ENCODE data around the gene RASAL2.

Gene RASAL2

DNA sequence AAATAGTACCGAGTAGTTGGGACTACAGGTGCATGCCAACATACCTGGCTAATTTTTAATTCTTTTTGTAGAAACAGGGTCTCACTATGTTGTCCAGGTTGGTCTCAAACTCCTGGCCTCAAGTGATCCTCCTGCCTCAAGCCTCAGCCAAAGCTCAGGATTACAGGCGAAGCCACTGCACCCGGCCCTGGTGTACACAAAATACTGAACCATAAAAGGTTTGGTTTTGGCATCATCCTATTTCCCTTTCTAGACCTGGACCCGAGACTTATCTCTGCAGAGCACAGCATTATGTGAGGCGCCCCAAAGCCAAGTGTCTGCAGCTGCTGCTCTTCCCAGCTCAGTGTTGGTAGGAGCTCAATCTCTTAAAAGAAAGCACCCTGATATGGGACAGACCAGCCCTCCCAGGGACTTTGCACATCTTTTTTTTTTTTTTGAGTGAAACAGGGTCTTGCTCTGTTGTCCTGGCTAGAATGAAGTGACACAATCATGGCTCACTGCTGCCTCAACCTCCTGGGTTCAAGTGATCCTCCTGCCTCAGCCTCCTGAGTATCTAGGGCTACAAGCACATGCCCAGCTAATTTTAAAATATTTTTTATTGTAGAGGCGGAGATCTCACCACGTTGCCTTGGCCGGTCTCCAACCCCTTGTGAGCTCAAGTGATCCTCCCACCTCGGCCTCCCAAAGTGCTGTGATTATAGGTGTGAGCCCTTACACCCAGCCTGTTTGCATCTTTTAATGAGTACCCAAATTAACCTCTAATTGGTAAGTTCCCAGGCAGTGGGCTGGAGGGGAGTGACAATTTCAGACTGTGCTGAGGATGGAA, 439.4 kb downstream of the RASAL2 start:
- H3K27ac ChIP-seq (ENCODE audit: poor library complexity, severe bottlenecking) = no peak overlapping the region
- H3K4me1 ChIP-seq (ENCODE audit: insufficient read depth, poor library complexity, severe bottlenecking) = peaks cover 34% of the 10 kb centered on the region
- DNase-seq (ENCODE audit: low spot score) (no peak), ATAC-seq (ENCODE audit: low read depth) (no peak)
- no peaks in the 10 kb centered on the region for H3K9me3 ChIP-seq (ENCODE audit: severe bottlenecking)
- TF ChIP-seq, protein P1, sequence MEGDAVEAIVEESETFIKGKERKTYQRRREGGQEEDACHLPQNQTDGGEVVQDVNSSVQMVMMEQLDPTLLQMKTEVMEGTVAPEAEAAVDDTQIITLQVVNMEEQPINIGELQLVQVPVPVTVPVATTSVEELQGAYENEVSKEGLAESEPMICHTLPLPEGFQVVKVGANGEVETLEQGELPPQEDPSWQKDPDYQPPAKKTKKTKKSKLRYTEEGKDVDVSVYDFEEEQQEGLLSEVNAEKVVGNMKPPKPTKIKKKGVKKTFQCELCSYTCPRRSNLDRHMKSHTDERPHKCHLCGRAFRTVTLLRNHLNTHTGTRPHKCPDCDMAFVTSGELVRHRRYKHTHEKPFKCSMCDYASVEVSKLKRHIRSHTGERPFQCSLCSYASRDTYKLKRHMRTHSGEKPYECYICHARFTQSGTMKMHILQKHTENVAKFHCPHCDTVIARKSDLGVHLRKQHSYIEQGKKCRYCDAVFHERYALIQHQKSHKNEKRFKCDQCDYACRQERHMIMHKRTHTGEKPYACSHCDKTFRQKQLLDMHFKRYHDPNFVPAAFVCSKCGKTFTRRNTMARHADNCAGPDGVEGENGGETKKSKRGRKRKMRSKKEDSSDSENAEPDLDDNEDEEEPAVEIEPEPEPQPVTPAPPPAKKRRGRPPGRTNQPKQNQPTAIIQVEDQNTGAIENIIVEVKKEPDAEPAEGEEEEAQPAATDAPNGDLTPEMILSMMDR (IDR thresholded peaks at IDR 0.05; ENCODE audit: poor library complexity, severe bottlenecking) = no peak
- H3K27me3 ChIP-seq (ENCODE audit: insufficient read depth, poor library complexity, severe bottlenecking) = no peaks in the 10 kb centered on the region
- H3K4me3 ChIP-seq (ENCODE audit: severe bottlenecking) = no peak overlapping the region
- no peaks in the 10 kb centered on the region for H3K36me3 ChIP-seq (ENCODE audit: low read depth)
